Endodermal cell (in vitro differentiated cells): ENCODE measurements around the gene AGR2. TPM values are rescaled to one million over a fixed set of nuclear protein-coding genes. Genes with fewer than 3 reads are reported as not detected.

Experiments used
- DNase-seq: peaks from one replicate; pipeline ENCODE4 v3.0.0-alpha.2; 2017
- H3K27ac ChIP-seq: 2 replicates; pipeline ENCODE4 v1.5.1; 2013; ENCODE audit warnings: mild to moderate bottlenecking, low read depth, low read length, moderate library complexity
- H3K27me3 ChIP-seq: 2 replicates; pipeline ENCODE4 v1.6.1; 2013; ENCODE audit warnings: mild to moderate bottlenecking, low read length, moderate library complexity; ENCODE audit not compliant: insufficient read depth, control insufficient read depth, poor library complexity, severe bottlenecking
- H3K36me3 ChIP-seq: 2 replicates; pipeline ENCODE4 v1.7.0; 2013; ENCODE audit warnings: mild to moderate bottlenecking, low read length, moderate library complexity; ENCODE audit not compliant: control insufficient read depth, insufficient read depth
- H3K4me1 ChIP-seq: one replicate; pipeline ENCODE4 v1.7.0; 2013; ENCODE audit warnings: low read length; ENCODE audit not compliant: control insufficient read depth, insufficient read depth
- H3K4me3 ChIP-seq: 2 replicates; pipeline ENCODE4 v1.5.1; 2013; ENCODE audit warnings: mild to moderate bottlenecking, low read length, moderate library complexity
- H3K9ac ChIP-seq: 2 replicates; pipeline ENCODE4 v1.6.1; 2013; ENCODE audit warnings: mild to moderate bottlenecking, low read length, moderate library complexity; ENCODE audit not compliant: poor library complexity, severe bottlenecking; ENCODE audit errors: extremely low read depth
- H3K9me3 ChIP-seq: 2 replicates; pipeline ENCODE4 v1.6.1; 2013; ENCODE audit warnings: mild to moderate bottlenecking, low read length, moderate library complexity; ENCODE audit not compliant: control insufficient read depth
- H3K27ac Mint-ChIP-seq: 2 replicates; pipeline ENCODE4 v1.8.0; 2020; ENCODE audit warnings: mixed read lengths
- H3K27me3 Mint-ChIP-seq: 2 replicates; pipeline ENCODE4 v1.8.0; 2021; ENCODE audit warnings: mild to moderate bottlenecking, mixed read lengths; ENCODE audit not compliant: insufficient read depth
- H3K36me3 Mint-ChIP-seq: 2 replicates; pipeline ENCODE4 v1.8.0; 2020; ENCODE audit warnings: low read depth, mixed read lengths
- H3K4me1 Mint-ChIP-seq: 2 replicates; pipeline ENCODE4 v1.8.0; 2020; ENCODE audit warnings: mixed read lengths
- H3K4me3 Mint-ChIP-seq: 2 replicates; pipeline ENCODE4 v1.8.0; 2020; ENCODE audit warnings: mild to moderate bottlenecking, moderate library complexity, mixed read lengths
- H3K9me3 Mint-ChIP-seq: 2 replicates; pipeline ENCODE4 v1.8.0; 2020; ENCODE audit warnings: mild to moderate bottlenecking, mixed read lengths
- WGBS, 2 experiments: methylation state at CpG; one replicate each; pipeline versions ENCODE4 v1.1.5 to v1.1.7; 2013; ENCODE audit warnings: missing lambda C conversion rate in 2 of 2, mixed read lengths in 1 of 2; ENCODE audit not compliant: insufficient coverage in 1 of 2, insufficient read length in 1 of 2; 5-methylcytosine and 5-hydroxymethylcytosine counted together
- total RNA-seq, 2 donors: library from RNA; stranded (reverse); fragmentation: NEBNext Ultra II Directional in 1 of 2; extraction: Animal tissue kit (Norgen Biotek cat#: 25700) in 1 of 2; gene quantifications; 2 replicates in 1 of 2; 3 replicates in 1 of 2; pipeline ENCODE4 v1.2.1, GENCODE V29; 2021
- TF ChIP-seq, protein P1 (sequence below): fragments of 200-600 bp; sonication (generic); conservative IDR thresholded peaks from 2 replicates; pipeline ENCODE4 v1.5.0; 2021; ENCODE audit warnings: antibody characterized with exemption, mild to moderate bottlenecking

Gene AGR2
- total RNA-seq, 2 donors from 2014 or later: not detected

DNA sequence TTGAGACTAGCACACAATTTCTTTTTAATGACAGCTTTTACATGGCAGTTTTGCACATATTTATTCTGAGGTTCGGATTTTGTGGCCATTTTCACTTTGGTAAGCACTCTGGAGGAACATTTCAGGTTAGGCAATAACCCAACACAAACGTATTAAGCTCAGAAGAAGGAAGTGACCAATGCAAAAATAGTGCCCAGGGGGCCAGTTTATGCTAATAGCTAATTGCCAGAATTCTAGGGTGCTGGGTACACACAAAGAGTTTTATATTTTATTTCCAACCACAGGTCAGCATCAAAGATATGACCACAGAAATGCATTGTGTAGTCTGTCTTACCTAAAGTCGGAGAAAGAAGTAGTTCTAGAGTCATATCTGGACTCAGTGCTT lies 8.4 kb upstream of the AGR2 start:
- no peaks in the 10 kb centered on the region for H3K36me3 Mint-ChIP-seq
- Histone ChIP-seq H3K4me1 (no peaks in the 10 kb centered on the region), H3K36me3 (no peaks in the 10 kb centered on the region), H3K4me3 (no peak overlapping the region), H3K9me3 (no peaks in the 10 kb centered on the region), H3K27me3 (no peaks in the 10 kb centered on the region), H3K27ac (no peak overlapping the region), H3K9ac (no peak overlapping the region)
- no peaks in the 10 kb centered on the region for H3K27me3 Mint-ChIP-seq
- no peak for DNase-seq
- H3K27ac Mint-ChIP-seq: no peak overlapping the region
- H3K9me3 Mint-ChIP-seq: no peaks in the 10 kb centered on the region
- no peak overlapping the region for H3K4me3 Mint-ChIP-seq
- TF ChIP-seq, protein P1, sequence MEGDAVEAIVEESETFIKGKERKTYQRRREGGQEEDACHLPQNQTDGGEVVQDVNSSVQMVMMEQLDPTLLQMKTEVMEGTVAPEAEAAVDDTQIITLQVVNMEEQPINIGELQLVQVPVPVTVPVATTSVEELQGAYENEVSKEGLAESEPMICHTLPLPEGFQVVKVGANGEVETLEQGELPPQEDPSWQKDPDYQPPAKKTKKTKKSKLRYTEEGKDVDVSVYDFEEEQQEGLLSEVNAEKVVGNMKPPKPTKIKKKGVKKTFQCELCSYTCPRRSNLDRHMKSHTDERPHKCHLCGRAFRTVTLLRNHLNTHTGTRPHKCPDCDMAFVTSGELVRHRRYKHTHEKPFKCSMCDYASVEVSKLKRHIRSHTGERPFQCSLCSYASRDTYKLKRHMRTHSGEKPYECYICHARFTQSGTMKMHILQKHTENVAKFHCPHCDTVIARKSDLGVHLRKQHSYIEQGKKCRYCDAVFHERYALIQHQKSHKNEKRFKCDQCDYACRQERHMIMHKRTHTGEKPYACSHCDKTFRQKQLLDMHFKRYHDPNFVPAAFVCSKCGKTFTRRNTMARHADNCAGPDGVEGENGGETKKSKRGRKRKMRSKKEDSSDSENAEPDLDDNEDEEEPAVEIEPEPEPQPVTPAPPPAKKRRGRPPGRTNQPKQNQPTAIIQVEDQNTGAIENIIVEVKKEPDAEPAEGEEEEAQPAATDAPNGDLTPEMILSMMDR: no peak
- 87 to 100% methylated on average over 1 to 3 of the region's 3 CpGs for WGBS, 2 experiments
- peaks cover 3% of the 10 kb centered on the region for H3K4me1 Mint-ChIP-seq

DNA sequence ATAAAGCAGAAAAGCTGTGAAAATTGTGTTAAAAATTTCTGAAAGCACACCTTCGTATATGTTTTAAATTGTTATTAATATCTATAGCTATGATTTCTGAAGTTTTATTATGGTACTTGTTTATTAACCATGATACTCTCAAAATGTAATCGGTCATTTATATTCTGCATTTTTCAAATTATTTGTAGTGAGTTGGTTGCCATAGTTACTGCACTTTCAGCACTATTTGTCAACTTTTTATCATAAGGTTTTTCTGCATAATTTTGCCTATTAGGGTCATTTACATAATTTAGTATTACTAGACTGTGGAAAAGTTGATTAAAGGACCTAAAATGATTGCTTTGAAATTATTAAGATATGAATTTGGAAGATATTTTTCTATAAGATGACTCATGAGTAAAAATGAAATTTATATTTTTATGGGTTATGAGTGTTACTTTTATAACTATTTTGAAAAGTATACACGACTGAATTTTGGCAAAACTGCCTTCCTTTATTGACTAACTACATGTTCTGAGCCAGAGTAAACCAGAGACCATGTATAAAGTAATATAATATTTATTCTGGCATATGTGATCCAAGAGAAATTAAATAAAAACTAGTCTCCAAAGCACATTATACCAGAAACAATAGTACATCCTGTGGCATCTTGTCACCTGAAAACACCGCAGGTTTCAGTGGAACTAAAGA lies 7.9 kb upstream of the AGR2 start:
- H3K27ac ChIP-seq: no peak overlapping the region
- Mint-ChIP-seq H3K4me1 (peaks cover 3% of the 10 kb centered on the region), H3K27me3 (no peaks in the 10 kb centered on the region), H3K27ac (no peak overlapping the region), H3K4me3 (no peak overlapping the region), H3K9me3 (no peaks in the 10 kb centered on the region), H3K36me3 (no peaks in the 10 kb centered on the region)
- H3K36me3 ChIP-seq: no peaks in the 10 kb centered on the region
- H3K9me3 ChIP-seq: no peaks in the 10 kb centered on the region
- TF ChIP-seq, protein P1: no peak
- H3K4me3 ChIP-seq: no peak overlapping the region
- 93 to 100% methylated on average over 1 to 4 of the region's 4 CpGs for WGBS, 2 experiments
- no peak for DNase-seq
- H3K27me3 ChIP-seq: no peaks in the 10 kb centered on the region
- no peaks in the 10 kb centered on the region for H3K4me1 ChIP-seq
- no peak overlapping the region for H3K9ac ChIP-seq

DNA sequence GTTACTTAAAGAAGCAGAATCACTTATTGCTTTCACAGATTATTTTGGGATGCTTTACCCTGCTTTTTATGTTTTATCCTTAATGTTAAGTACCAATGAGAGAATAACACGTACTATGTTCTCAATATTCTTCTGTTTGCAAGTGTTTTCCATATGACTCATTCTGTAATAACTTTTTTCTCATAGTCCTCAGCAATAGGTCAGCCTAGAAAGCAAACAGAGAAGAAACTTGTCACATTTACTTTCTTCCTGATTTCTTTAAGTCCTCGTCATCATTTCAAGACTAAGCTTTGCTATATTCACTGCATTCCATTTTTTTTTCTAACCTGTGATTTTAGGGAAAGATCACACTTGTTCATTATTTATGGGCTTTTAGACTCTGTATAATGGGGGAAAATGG lies 6.8 kb upstream of the AGR2 start:
- Histone ChIP-seq H3K9ac (no peak overlapping the region), H3K27ac (no peak overlapping the region), H3K27me3 (no peaks in the 10 kb centered on the region), H3K9me3 (no peaks in the 10 kb centered on the region), H3K36me3 (no peaks in the 10 kb centered on the region), H3K4me1 (no peaks in the 10 kb centered on the region), H3K4me3 (no peak overlapping the region)
- no peaks in the 10 kb centered on the region for H3K27me3 Mint-ChIP-seq
- no peak overlapping the region for H3K4me3 Mint-ChIP-seq
- no peak overlapping the region for H3K27ac Mint-ChIP-seq
- H3K36me3 Mint-ChIP-seq: no peaks in the 10 kb centered on the region
- DNase-seq: no peak
- no peaks in the 10 kb centered on the region for H3K9me3 Mint-ChIP-seq
- peaks cover 3% of the 10 kb centered on the region for H3K4me1 Mint-ChIP-seq
- TF ChIP-seq, protein P1: no peak
- 92 to 100% methylated on average over 1 to 2 of the region's 2 CpGs for WGBS, 2 experiments
